Neural cell (in vitro differentiated cells): ENCODE data around the gene IGF1R.

Experiments used
- CTCF ChIP-seq: fragments of 450-650 bp; IDR thresholded peaks from 2 replicates; pipeline ENCODE4 v1.5.1; 2014; ENCODE audit warnings: antibody characterized with exemption, mild to moderate bottlenecking, moderate library complexity; ENCODE audit not compliant: poor library complexity, severe bottlenecking
- EP300 ChIP-seq: fragments of 450-650 bp; conservative IDR thresholded peaks from 2 replicates; pipeline ENCODE4 v1.6.1; 2014; ENCODE audit warnings: antibody characterized with exemption, mild to moderate bottlenecking, moderate library complexity; ENCODE audit not compliant: poor library complexity, severe bottlenecking
- EZH2 ChIP-seq: fragments of 200-600, 300-800 bp; shearing (Covaris generic), sonication (generic); IDR thresholded peaks from 2 replicates; pipeline ENCODE4 v1.6.1; 2014; ENCODE audit warnings: antibody characterized with exemption, low read length, borderline replicate concordance, mild to moderate bottlenecking; ENCODE audit not compliant: insufficient read depth, poor library complexity, severe bottlenecking

- TF ChIP-seq EP300, result no peak
- TF ChIP-seq CTCF, result no peak
- TF ChIP-seq EZH2, result no peak
Observed at GRCh38 chr15:98649472-98650416, 1.4 kb downstream of the IGF1R start.
